ENCODE measurements around the gene ERAP2.

DNA sequence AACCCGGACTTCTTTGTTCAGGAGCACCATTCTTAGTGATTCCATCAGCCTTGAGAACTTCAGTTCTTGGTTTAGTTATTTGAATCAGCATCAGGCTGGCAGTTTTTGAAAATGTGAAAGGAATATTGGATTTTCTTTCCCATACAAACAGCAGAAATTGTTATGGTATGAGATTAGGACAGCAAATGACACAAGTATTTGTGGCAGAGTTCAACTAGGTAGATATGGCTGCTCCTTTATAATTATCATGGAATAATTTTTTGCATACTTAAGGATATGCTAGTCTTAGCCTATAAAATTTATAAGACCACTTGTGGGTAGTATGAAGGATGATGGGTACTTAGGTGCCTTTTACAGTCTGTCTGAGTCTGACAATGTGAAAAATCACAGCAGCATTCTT, 25.5 kb downstream of the ERAP2 start:
- TF ChIP-seq EZH2 (IDR thresholded peaks at IDR 0.05) = no peak
- no peak for TF ChIP-seq POLR2AphosphoS5 (IDR thresholded peaks at IDR 0.05; ENCODE audit: borderline replicate concordance, low read depth, low read length)
- TF ChIP-seq FOXP2 (optimal IDR thresholded peaks at IDR 0.05; ENCODE audit: control extremely low read depth, extremely low read length, insufficient read depth) = no peak
